Panc1 (cell line): ENCODE data around the gene SYT11. TPM values are rescaled to one million over a fixed set of nuclear protein-coding genes. Genes with fewer than 3 reads are reported as not detected.

Source experiments
- ATAC-seq: fragments of 200-7000 bp; cut with Tn5 transposase; 2 replicates; pipeline ENCODE4 v1.9.1; 2020; ENCODE audit warnings: mild to moderate bottlenecking, moderate library complexity
- BruUV-seq: library from RNA; stranded (reverse); fragments of 400-500 nt; replicated peaks from 2 replicates; lab custom pipeline; 2021; lab: Mats Ljungman, UMichigan
- CTCF ChIA-PET: fragments of 300-600 bp; sonication (Branson Sonifier 250); formaldehyde crosslinking; loops from one replicate; lab custom pipeline; 2022; ENCODE audit warnings: antibody characterized with exemption; lab: Charles Lee
- POLR2A ChIA-PET: fragments of 300-600 bp; sonication (Branson Sonifier 250); formaldehyde crosslinking; loops from one replicate; lab custom pipeline; 2022; ENCODE audit warnings: antibody characterized with exemption; lab: Charles Lee
- DNase-seq: peaks from one replicate; pipeline ENCODE4 v3.0.0-alpha.2; 2010; ENCODE audit warnings: low read depth, low spot score
- H3K27ac ChIP-seq: 2 replicates; pipeline ENCODE4 v1.5.1; 2011; ENCODE audit warnings: mild to moderate bottlenecking, low read length, inconsistent platforms
- H3K27me3 ChIP-seq: fragments of 200-500 bp; sonication (Bioruptor generic); 2 replicates; pipeline ENCODE4 v1.6.0; 2014; ENCODE audit warnings: low read length, inconsistent platforms; ENCODE audit not compliant: control insufficient read depth, insufficient read depth
- H3K36me3 ChIP-seq: fragments of 200-500 bp; sonication (Bioruptor generic); 2 replicates; pipeline ENCODE4 v1.5.1; 2014; ENCODE audit warnings: inconsistent platforms, mild to moderate bottlenecking, low read length, moderate library complexity; ENCODE audit not compliant: control insufficient read depth, insufficient read depth
- H3K4me1 ChIP-seq: 2 replicates; pipeline ENCODE4 v1.5.1; 2011; ENCODE audit warnings: inconsistent platforms, mild to moderate bottlenecking, low read length, moderate library complexity; ENCODE audit not compliant: control insufficient read depth, insufficient read depth
- H3K4me3 ChIP-seq, 2 experiments: 2 replicates each; pipeline ENCODE4 v1.5.1; 2011 to 2012; ENCODE audit warnings: low read depth in 2 of 2, low read length in 2 of 2, mild to moderate bottlenecking in 2 of 2, inconsistent platforms in 1 of 2, moderate library complexity in 1 of 2
- H3K9me3 ChIP-seq: fragments of 200-500 bp; sonication (Bioruptor generic); 2 replicates; pipeline ENCODE4 v1.5.1; 2014; ENCODE audit warnings: low read depth, mild to moderate bottlenecking, inconsistent platforms, low read length, moderate library complexity; ENCODE audit not compliant: control insufficient read depth, insufficient read depth
- CTCF ChIP-seq: fragments of 450-650 bp; IDR thresholded peaks from 2 replicates; pipeline ENCODE4 v1.5.1; 2017; ENCODE audit warnings: mild to moderate bottlenecking
- POLR2AphosphoS5 ChIP-seq: IDR thresholded peaks from 2 replicates; pipeline ENCODE4 v1.6.1; 2012; ENCODE audit warnings: mild to moderate bottlenecking, low read depth, low read length, moderate library complexity
- REST ChIP-seq, 2 experiments: IDR thresholded peaks; 2 replicates each; pipeline ENCODE4 v1.6.1; 2011 to 2012; ENCODE audit warnings: low read depth in 2 of 2, control low read depth in 1 of 2, low read length in 1 of 2, mild to moderate bottlenecking in 1 of 2, moderate library complexity in 1 of 2; ENCODE audit not compliant: insufficient read depth in 1 of 2
- SIN3A ChIP-seq: IDR thresholded peaks from 2 replicates; pipeline ENCODE4 v1.6.1; 2012; ENCODE audit warnings: low read depth, mild to moderate bottlenecking, low read length, moderate library complexity, borderline replicate concordance; ENCODE audit not compliant: insufficient read depth
- TCF7L2 ChIP-seq: IDR thresholded peaks from 2 replicates; pipeline ENCODE4 v1.6.1; 2011; ENCODE audit warnings: mild to moderate bottlenecking, low read depth, low read length, inconsistent platforms
- in situ Hi-C: cut with HindIII; loops from 2 replicates; pipeline ENCODE4 v1.10.0; 2016; ENCODE audit warnings: low sequenced_read_pairs, low pct_unique_long_range_greater_than_20kb
- intact Hi-C: fragments of 100-400 bp; cut with micrococcal nuclease; formaldehyde crosslinking; loops from one replicate; pipeline ENCODE4 v1.10.0; 2022; ENCODE audit not compliant: unreplicated experiment
- total RNA-seq: library from RNA; stranded (reverse); gene quantifications from one replicate; pipeline ENCODE4 v1.2.1, GENCODE V29; 2021; ENCODE audit not compliant: unreplicated experiment

SYT11 gene
- total RNA-seq, 1 experiment from 2014 or later = 4.0 TPM

GRCh38 chr1:155912056-155912536 is 52.7 kb downstream of the SYT11 start:
- Histone ChIP-seq H3K27me3 (no peaks in the 10 kb centered on the region), H3K4me3 (no peak overlapping the region; a peak in 1 of 4 replicates), H3K36me3 (peaks cover 45% of the 10 kb centered on the region), H3K9me3 (no peaks in the 10 kb centered on the region), H3K27ac (peak overlapping the region; percentile 95), H3K4me1 (peaks cover 17% of the 10 kb centered on the region)
- peak; percentile 25 for ATAC-seq
- intact Hi-C loops = no loop called here
- no peak for TF ChIP-seq POLR2AphosphoS5
- TF ChIP-seq CTCF = no peak
- TF ChIP-seq TCF7L2 = no peak
- no peak for TF ChIP-seq REST (IDR thresholded peaks at IDR 0.05; ENCODE audit: insufficient read depth in 1 of 2, low read depth in 2 of 2, low read length in 1 of 2)
- no peak for TF ChIP-seq SIN3A
- in situ Hi-C loops = no loop called here
- CTCF ChIA-PET = interaction anchor here (0.7 kb wide), 1 partner anchor 104 kb away, joined by 3 read pairs; no protein-coding TSS in a partner anchor
- no peak for DNase-seq
- POLR2A ChIA-PET = interaction anchor here (0.6 kb wide), 1 partner anchor 9 kb away, joined by 3 read pairs; no protein-coding TSS in a partner anchor
- BruUV-seq = no TSS peak

GRCh38 chr1:155913969-155914757 is 54.8 kb downstream of the SYT11 start:
- no peaks in the 10 kb centered on the region for H3K27me3 ChIP-seq
- ChIA-PET POLR2A (no interaction called here), CTCF (no interaction called here)
- intact Hi-C loops (no loop called here), in situ Hi-C loops (no loop called here)
- H3K4me3 ChIP-seq = no peak overlapping the region
- DNase-seq = no peak
- no peak for ATAC-seq
- TSS peak; percentile 23 for BruUV-seq
- peaks cover 19% of the 10 kb centered on the region for H3K4me1 ChIP-seq
- TF ChIP-seq SIN3A (no peak), REST (IDR thresholded peaks at IDR 0.05; ENCODE audit: insufficient read depth in 1 of 2, low read depth in 2 of 2, low read length in 1 of 2) (no peak), CTCF (no peak), POLR2AphosphoS5 (no peak), TCF7L2 (no peak)
- peaks cover 57% of the 10 kb centered on the region for H3K36me3 ChIP-seq
- no peaks in the 10 kb centered on the region for H3K9me3 ChIP-seq
- peak overlapping the region; percentile 6; the same call in 1 of the 2 replicates for H3K27ac ChIP-seq
